GM12878 (cell line): ENCODE measurements around the gene PC. TPM values are rescaled to one million over a fixed set of nuclear protein-coding genes. Genes with fewer than 3 reads are reported as not detected.

Experiments used
- ATAC-seq: fragments of 200-7000 bp; cut with Tn5 transposase; 3 replicates; pipeline ENCODE4 v1.9.1; 2020; ENCODE audit warnings: mild to moderate bottlenecking, moderate library complexity
- BruUV-seq: library from RNA; stranded (reverse); fragments of 400-500 nt; replicated peaks from 2 replicates; lab custom pipeline; 2021; lab: Mats Ljungman, UMichigan
- CTCF ChIA-PET: fragments of 300-600 bp; sonication (Branson Sonifier 250); formaldehyde crosslinking; extraction: SDS; loops from one replicate; lab custom pipeline; 2021; ENCODE audit warnings: inconsistent platforms; lab: Yijun Ruan, JAX
- POLR2A ChIA-PET: fragments of 350-600 bp; formaldehyde crosslinking; extraction: SDS; loops from one replicate; lab custom pipeline; 2021; ENCODE audit warnings: inconsistent platforms; lab: Charles Lee
- RAD21 ChIA-PET: fragments of 300-600 bp; sonication (Branson Sonifier 250); formaldehyde crosslinking; loops from one replicate; lab custom pipeline; 2023; ENCODE audit warnings: antibody characterized with exemption; ENCODE audit not compliant: unreplicated experiment; lab: Charles Lee
- SMC1A ChIA-PET: fragments of 300-600 bp; sonication (Branson Sonifier 250); formaldehyde crosslinking; loops from one replicate; lab custom pipeline; 2023; ENCODE audit not compliant: unreplicated experiment, uncharacterized antibody; lab: Charles Lee
- DNase-seq: peaks from one replicate; pipeline ENCODE4 v3.0.0-alpha.2; 2011; ENCODE audit warnings: low read depth, low spot score
- FAIRE-seq: peaks from 3 replicates; lab custom pipeline; 2011; peaks lifted over from hg19 to GRCh38; lab: Jason Lieb, UNC
- H2AFZ ChIP-seq: 2 replicates; pipeline ENCODE4 v1.6.0; 2011; ENCODE audit warnings: low read depth, low read length, control low read depth; ENCODE audit not compliant: control insufficient read depth
- H3K27ac ChIP-seq: 2 replicates; pipeline ENCODE4 v1.5.1; 2011; ENCODE audit warnings: control low read depth; ENCODE audit not compliant: control insufficient read depth, insufficient read depth
- H3K27me3 ChIP-seq, 2 experiments: replicated peaks in 1 of 2; 2 replicates each; pipeline versions ENCODE4 v1.6.0 to v1.6.1; 2011; ENCODE audit warnings: low read length in 1 of 2; ENCODE audit not compliant: control insufficient read depth in 2 of 2, insufficient read depth in 2 of 2
- H3K36me3 ChIP-seq, 2 experiments: 2 replicates each; pipeline ENCODE4 v1.5.1; 2011; ENCODE audit warnings: low read length in 1 of 2; ENCODE audit not compliant: control insufficient read depth in 2 of 2, insufficient read depth in 2 of 2
- H3K4me1 ChIP-seq: 2 replicates; pipeline ENCODE4 v1.6.1; 2011; ENCODE audit warnings: mild to moderate bottlenecking, low read length, moderate library complexity, mixed read lengths; ENCODE audit not compliant: control insufficient read depth, insufficient read depth
- H3K4me2 ChIP-seq: 2 replicates; pipeline ENCODE4 v1.6.0; 2011; ENCODE audit warnings: control low read depth; ENCODE audit not compliant: control insufficient read depth, insufficient read depth
- H3K4me3 ChIP-seq: fragments of 200-600 bp; sonication (generic); 2 replicates; pipeline ENCODE4 v1.5.1; 2016
- H3K79me2 ChIP-seq: 2 replicates; pipeline ENCODE4 v1.6.0; 2011; ENCODE audit warnings: low read length; ENCODE audit not compliant: control insufficient read depth, insufficient read depth
- H3K9ac ChIP-seq: 2 replicates; pipeline ENCODE4 v1.8.0; 2011; ENCODE audit warnings: low read length, control low read depth, mixed read lengths; ENCODE audit not compliant: control insufficient read depth, insufficient read depth
- H3K9me3 ChIP-seq: replicated peaks from 3 replicates; pipeline ENCODE4 v1.5.1; 2011; ENCODE audit warnings: mild to moderate bottlenecking, low read length; ENCODE audit not compliant: control insufficient read depth, insufficient read depth
- H4K20me1 ChIP-seq: 2 replicates; pipeline ENCODE4 v1.6.0; 2011; ENCODE audit not compliant: control insufficient read depth, insufficient read depth
- EGR1 ChIP-seq, 2 experiments: IDR thresholded peaks; 1 replicate in 1 of 2; 2 replicates in 1 of 2; pipeline ENCODE4 v1.6.1; 2011 to 2012; ENCODE audit warnings: low read depth in 2 of 2, low read length in 2 of 2, borderline replicate concordance in 1 of 2, mild to moderate bottlenecking in 1 of 2, moderate library complexity in 1 of 2
- HDAC2 ChIP-seq: fragments of 200-600 bp; sonication (generic); IDR thresholded peaks from 2 replicates; pipeline ENCODE4 v1.6.1; 2017
- KDM1A ChIP-seq: fragments of 200-600 bp; sonication (generic); IDR thresholded peaks from 2 replicates; pipeline ENCODE4 v1.6.1; 2016; ENCODE audit warnings: borderline replicate concordance
- MEF2A ChIP-seq: IDR thresholded peaks from 2 replicates; pipeline ENCODE4 v1.6.1; 2011; ENCODE audit warnings: low read depth, mild to moderate bottlenecking, low read length, moderate library complexity; ENCODE audit not compliant: insufficient read depth
- MEF2B ChIP-seq: fragments of 450-650 bp; IDR thresholded peaks from 2 replicates; pipeline ENCODE4 v1.6.1; 2018; ENCODE audit warnings: mild to moderate bottlenecking, moderate library complexity; ENCODE audit not compliant: partially characterized antibody, poor library complexity, severe bottlenecking
- MTA2 ChIP-seq: fragments of 450-650 bp; IDR thresholded peaks from 2 replicates; pipeline ENCODE4 v1.6.1; 2016; ENCODE audit warnings: low read depth, mild to moderate bottlenecking, moderate library complexity
- MYC ChIP-seq: IDR thresholded peaks from 2 replicates; pipeline ENCODE4 v1.6.1; 2011; ENCODE audit warnings: mild to moderate bottlenecking, low read length, moderate library complexity, inconsistent platforms; ENCODE audit not compliant: insufficient read depth, insufficient replicate concordance, insufficient read length, severe bottlenecking
- NRF1 ChIP-seq: conservative IDR thresholded peaks from 2 replicates; pipeline ENCODE4 v1.6.1; 2011; ENCODE audit warnings: mild to moderate bottlenecking, low read depth, low read length, improper control_type of control experiment
- RAD51 ChIP-seq: fragments of 450-650 bp; IDR thresholded peaks from 2 replicates; pipeline ENCODE4 v1.6.1; 2016; ENCODE audit warnings: moderate library complexity, mild to moderate bottlenecking, inconsistent platforms
- SMAD1 ChIP-seq: fragments of 450-650 bp; IDR thresholded peaks from 2 replicates; pipeline ENCODE4 v1.6.1; 2018; ENCODE audit warnings: mild to moderate bottlenecking, low read depth; ENCODE audit not compliant: partially characterized antibody
- TAF1 ChIP-seq: IDR thresholded peaks from 2 replicates; pipeline ENCODE4 v1.6.1; 2011; ENCODE audit warnings: mild to moderate bottlenecking, low read depth, low read length, borderline replicate concordance
- WGBS: methylation state at CpG from one replicate; pipeline ENCODE4 v1.1.6; 2016; ENCODE audit warnings: low lambda C conversion rate; ENCODE audit not compliant: insufficient replicate concordance, insufficient coverage; ENCODE audit errors: missing lambda C conversion rate; 5-methylcytosine and 5-hydroxymethylcytosine counted together
- in situ Hi-C: fragments of 300-500 bp; cut with MboI; formaldehyde crosslinking; loops from 9 replicates; pipeline ENCODE4 v1.14.3; 2018; ENCODE audit warnings: mixed read lengths
- intact Hi-C: fragments of 100-400 bp; cut with micrococcal nuclease; formaldehyde crosslinking; loops from one replicate; pipeline ENCODE4 v1.14.2; 2022; ENCODE audit not compliant: unreplicated experiment
- polyA plus RNA-seq, 11 experiments: library from polyadenylated mRNA; depleted of rRNA in 4 of 11; unstranded in 6 of 11; stranded (reverse) in 5 of 11; fragments of >200 nt; fragmentation: Nextera tagmentation in 4 of 11; fragmentation: Illumina TruSeq in 1 of 11; extraction: Ambion mirVana in 4 of 11; extraction: Trizol in 1 of 11; gene quantifications; 1 replicate in 1 of 11; 2 replicates in 10 of 11; pipeline versions ENCODE4 v1.2.1 to v1.2.3, GENCODE V29; 2011 to 2016; ENCODE audit warnings: inconsistent platforms in 2 of 11, missing spikeins in 2 of 11, low read depth in 1 of 11
- total RNA-seq, 4 experiments: library from RNA; depleted of rRNA in 3 of 4; stranded (reverse); fragments of >200 nt in 3 of 4; fragmentation: Illumina TruSeq in 1 of 4; extraction: Trizol in 1 of 4; gene quantifications; 2 replicates each; pipeline versions ENCODE4 v1.2.1 to v1.2.3, GENCODE V29; 2013 to 2021
- TF ChIP-seq, protein P1 (sequence below): fragments of 450-650 bp; formaldehyde crosslinking; IDR thresholded peaks from 2 replicates; pipeline ENCODE4 v1.4.0; 2022; ENCODE audit warnings: mild to moderate bottlenecking, moderate library complexity

Gene PC
- total and polyA plus RNA-seq, 10 of the 15 experiments (the other 5 are each of a cell fraction or from before 2014, with no cell fraction given) = 0.22 to 10.3 (median 4.5) TPM

DNA sequence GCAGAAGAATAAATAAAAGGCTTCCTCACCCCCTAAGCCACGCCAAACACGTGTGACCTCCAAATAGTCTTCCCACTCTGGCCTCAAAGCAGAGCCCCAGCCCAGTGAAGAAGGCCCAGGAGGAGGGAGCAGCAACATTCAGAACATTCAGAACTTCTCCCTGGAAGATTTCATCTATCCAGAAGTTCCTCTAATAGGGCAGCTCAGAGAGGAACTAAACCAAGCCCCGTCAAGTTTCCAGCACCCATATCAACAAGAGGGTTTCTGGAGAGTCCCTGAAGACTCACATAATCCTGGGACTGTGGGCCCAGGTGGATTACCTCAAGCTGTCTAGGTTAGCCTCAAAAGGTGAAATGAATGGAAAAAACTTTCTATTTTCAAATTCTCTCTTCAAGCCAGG lies 39.4 kb downstream of the PC start:
- RAD21 ChIA-PET = no interaction called here
- Histone ChIP-seq H3K9ac (no peak overlapping the region), H2AFZ (no peak overlapping the region)
- BruUV-seq = no TSS peak
- no peak for TF ChIP-seq KDM1A
- TF ChIP-seq NRF1 = no peak
- TF ChIP-seq MTA2 = no peak
- TF ChIP-seq HDAC2 = no peak
- no peak for TF ChIP-seq SMAD1
- TF ChIP-seq TAF1 = no peak
- TF ChIP-seq MEF2A = no peak
- no peak for TF ChIP-seq RAD51
- TF ChIP-seq, protein P1, sequence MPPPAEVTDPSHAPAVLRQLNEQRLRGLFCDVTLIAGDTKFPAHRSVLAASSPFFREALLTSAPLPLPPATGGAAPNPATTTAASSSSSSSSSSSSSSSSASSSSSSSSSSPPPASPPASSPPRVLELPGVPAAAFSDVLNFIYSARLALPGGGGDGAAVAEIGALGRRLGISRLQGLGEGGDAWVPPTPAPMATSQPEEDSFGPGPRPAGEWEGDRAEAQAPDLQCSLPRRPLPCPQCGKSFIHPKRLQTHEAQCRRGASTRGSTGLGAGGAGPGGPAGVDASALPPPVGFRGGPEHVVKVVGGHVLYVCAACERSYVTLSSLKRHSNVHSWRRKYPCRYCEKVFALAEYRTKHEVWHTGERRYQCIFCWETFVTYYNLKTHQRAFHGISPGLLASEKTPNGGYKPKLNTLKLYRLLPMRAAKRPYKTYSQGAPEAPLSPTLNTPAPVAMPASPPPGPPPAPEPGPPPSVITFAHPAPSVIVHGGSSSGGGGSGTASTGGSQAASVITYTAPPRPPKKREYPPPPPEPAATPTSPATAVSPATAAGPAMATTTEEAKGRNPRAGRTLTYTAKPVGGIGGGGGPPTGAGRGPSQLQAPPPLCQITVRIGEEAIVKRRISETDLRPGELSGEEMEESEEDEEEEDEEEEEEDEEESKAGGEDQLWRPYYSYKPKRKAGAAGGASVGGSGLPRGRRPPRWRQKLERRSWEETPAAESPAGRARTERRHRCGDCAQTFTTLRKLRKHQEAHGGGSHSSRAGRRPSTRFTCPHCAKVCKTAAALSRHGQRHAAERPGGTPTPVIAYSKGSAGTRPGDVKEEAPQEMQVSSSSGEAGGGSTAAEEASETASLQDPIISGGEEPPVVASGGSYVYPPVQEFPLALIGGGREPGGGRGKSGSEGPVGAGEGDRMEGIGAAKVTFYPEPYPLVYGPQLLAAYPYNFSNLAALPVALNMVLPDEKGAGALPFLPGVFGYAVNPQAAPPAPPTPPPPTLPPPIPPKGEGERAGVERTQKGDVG (CRISPR knock-in tag) = no peak
- no peak for TF ChIP-seq EGR1 (IDR thresholded peaks at IDR 0.05; ENCODE audit: borderline replicate concordance in 1 of 2, low read depth in 2 of 2, low read length in 2 of 2)
- no peak for TF ChIP-seq MYC
- no peak for TF ChIP-seq MEF2B
- TF ChIP-seq, all 136 proteins: peak for 0
- ChIA-PET POLR2A (no interaction called here), SMC1A (no interaction called here), CTCF (no interaction called here)
- in situ Hi-C loops (no loop called here), intact Hi-C loops (no loop called here)
- no peaks in the 10 kb centered on the region for H3K36me3 ChIP-seq
- ATAC-seq (no peak), DNase-seq (no peak), FAIRE-seq (no peak)
- no peaks in the 10 kb centered on the region for H3K79me2 ChIP-seq
- no peaks in the 10 kb centered on the region for H3K27me3 ChIP-seq
- H3K4me2 ChIP-seq = no peak overlapping the region
- H3K4me3 ChIP-seq = no peak overlapping the region
- no peaks in the 10 kb centered on the region for H4K20me1 ChIP-seq
- H3K9me3 ChIP-seq = no peaks in the 10 kb centered on the region
- H3K4me1 ChIP-seq = peaks cover 7% of the 10 kb centered on the region
- H3K27ac ChIP-seq = no peak overlapping the region
- 79% methylated on average over 3 of the region's 3 CpGs for WGBS
